GM18951 (cell line): ENCODE measurements around the gene THADA.
"Not testable (repeated sequence)": the region's sequence is repeated elsewhere in the genome, so short reads cannot be mapped to it uniquely, and the experiment has no call there.

Experiments used
- POLR2A ChIP-seq: IDR thresholded peaks from 4 replicates; pipeline ENCODE4 v1.6.1; 2011; ENCODE audit warnings: mild to moderate bottlenecking; ENCODE audit not compliant: insufficient read length, insufficient read depth; ENCODE audit errors: extremely low read depth
- in situ Hi-C: fragments of 300-500 bp; cut with MboI; formaldehyde crosslinking; loops from one replicate; pipeline ENCODE4 v1.12.0; 2022; ENCODE audit warnings: low sequenced_read_pairs, mixed read lengths, inconsistent platforms; ENCODE audit not compliant: unreplicated experiment

THADA gene

DNA sequence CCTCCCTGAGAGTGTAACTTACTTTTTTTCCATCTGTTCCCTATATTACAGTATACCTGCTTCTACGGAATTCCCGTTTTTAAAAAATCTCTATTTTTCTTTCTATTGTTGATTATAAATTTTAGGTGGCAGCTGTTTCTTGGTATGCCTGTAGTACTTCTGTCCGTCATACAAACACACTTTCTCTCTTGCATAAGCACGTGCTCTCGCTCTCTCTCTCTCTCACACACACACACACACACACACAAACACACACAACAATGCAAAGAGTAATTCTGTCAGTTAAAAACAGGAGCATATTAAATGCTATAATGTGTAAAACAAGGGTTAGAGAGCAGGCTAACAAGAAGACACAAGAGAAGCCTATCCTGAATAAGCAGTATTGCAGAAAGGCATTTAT lies 140.5 kb downstream of the THADA start:
- in situ Hi-C loops: no loop called here
- TF ChIP-seq POLR2A: no peak

DNA sequence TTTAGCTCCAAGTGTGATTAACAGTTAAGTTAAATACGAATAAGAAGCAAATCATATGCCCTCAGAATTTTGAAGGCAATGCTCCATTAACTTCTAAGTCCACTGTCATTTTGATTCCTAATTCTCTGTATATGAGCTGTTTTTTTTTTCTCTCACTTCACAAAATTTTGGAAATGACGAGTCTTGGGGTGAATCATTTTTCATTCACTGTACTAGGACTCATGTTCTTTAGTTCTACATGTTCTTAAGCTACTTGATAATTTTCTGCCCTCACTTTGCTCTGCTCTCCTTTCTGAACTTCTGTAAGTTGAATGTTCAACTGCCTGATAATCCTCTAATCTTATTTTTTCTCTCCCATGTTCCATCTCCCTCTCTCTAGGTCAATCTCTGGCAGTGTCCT lies 141.0 kb downstream of the THADA start:
- in situ Hi-C loops: no loop called here
- no peak for TF ChIP-seq POLR2A

DNA sequence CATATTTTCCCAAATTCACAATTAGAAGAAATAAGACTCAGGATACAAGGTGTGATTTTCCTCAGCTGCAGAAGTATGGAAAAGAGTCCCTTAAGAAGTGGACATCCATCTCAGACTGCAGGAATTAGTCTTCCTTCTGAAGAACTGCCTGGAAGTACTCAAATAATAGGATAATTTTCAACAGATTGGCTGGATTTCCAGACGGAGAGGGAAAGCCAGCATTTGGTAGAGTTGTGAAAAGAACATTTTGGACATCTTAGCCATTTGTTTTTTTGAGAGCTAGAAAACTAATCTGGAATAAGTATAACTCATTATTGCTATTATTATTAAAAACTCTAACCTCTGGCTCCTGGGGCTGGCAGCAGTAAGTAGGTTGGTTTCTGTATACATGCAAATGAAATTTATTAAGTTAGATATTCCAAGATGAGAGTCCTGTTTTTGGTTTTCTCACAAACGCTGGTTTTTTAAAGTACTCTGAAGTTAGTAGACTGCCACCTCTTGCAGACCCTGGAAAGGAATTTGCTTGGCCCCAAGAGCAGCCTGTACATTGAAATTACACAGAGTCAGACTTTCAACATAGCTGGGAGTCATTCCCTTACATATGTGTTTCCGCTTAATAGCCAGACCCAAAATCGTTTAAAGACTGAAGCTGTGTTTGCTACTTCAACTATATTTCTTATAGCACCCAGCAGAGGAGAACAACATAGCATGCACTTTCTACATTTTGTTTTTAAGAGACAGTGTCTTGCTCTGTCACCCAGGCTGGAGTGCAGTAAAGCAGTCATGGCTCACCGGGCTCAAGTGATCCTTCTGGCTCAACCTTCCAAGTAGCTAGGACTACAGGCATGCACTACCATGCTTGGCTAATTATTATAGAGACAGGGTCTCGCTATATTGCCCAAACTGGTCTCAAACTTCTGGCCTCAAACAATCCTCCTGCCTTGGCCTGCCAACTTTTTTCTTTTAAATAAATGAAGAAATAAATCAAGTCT lies 142.4 kb downstream of the THADA start:
- no peak for TF ChIP-seq POLR2A
- in situ Hi-C loops: no loop called here

DNA sequence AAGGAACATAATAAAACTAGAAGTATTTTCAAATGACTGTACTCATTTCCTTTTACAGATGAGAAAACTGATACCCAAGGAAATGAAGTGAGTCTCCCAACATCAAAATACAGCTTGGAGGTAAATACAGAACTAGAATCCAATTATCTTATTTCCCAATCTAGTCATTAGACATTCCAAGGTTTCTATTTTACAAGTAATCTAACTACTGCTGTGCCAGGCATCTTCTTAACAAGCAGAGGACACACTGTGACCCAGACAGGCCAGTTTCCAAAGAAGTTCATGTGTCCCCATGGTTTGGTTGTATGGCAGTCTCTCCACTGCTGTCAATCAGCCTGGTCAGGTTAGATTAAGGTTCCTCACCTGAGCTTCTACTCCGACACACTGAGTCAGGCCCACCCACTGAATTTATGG lies 143.5 kb downstream of the THADA start:
- no peak for TF ChIP-seq POLR2A
- in situ Hi-C loops: no loop called here

DNA sequence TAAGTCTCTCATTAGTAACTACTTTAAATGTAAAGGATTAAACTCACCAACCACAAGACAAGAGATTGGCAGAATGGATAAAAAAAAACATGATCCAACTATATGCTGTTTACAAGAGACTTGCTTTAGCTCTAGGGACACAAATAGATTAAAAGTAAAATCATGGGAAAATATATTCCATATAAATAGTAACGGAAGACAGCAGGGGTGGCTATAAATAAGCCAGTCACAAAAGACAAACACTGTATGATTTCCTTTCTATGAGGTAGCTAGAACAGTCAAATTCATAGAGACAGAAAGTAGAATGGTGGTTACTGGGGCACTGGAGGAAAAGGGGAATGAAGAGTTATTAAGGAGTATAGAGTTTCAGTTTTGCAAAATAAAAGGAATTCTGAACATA lies 145.2 kb downstream of the THADA start:
- TF ChIP-seq POLR2A: no peak

DNA sequence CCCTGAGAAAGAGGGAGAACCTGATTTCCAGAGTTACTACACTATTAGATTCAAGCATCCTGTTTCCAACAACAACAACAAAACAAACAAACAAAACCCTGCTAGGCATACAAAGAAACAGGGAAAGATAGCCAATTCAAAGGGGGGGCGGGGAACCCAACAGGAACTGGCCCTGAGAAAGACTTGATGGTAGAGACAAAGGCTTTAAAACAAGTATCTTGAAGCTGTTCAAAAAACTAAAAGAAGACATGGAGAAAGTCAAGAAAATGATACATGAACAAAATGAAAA lies 147.1 kb downstream of the THADA start:
- TF ChIP-seq POLR2A: no peak
- in situ Hi-C loops: no loop called here

More for the DNA sequence above, 145.2 kb downstream of the THADA start:
- in situ Hi-C loops: no loop called here

DNA sequence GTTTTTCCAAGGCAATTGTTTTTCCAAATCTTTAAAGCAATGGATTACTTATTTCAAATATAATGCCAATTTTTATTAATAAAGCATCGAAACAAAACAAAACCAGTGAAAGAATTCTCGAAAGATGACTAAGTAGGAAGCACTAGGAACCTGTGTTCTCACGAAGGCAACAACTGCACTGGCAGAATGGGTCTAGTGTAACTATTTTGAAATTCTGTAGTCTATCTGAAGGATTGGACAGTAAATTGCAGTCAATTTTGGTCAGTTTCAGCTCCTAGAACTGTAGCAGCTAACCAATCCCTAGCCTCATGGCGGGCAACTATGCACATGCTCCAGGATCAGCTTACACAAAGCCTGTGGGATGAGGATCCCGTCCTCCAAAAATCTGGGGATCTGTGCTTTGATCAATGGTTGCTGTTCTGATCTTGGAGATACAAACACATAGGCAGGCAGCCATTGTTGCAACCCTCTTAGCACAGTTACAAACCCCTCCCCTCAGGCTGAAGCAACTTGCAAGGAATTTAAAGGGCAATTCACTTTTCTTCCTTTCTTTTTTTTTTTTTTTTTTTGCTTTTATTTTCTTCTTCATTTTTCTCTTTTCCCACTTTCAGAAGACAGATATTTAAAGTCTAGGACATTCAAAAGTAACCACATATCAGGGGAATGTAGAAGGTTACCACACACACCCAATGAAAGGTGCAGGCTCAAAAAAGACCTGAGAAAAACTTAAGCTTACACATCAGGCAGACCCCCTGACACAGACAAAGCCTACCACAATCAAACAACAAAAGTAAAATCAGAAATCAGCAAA lies 147.6 kb downstream of the THADA start:
- in situ Hi-C loops: no loop called here
- TF ChIP-seq POLR2A: no peak

DNA sequence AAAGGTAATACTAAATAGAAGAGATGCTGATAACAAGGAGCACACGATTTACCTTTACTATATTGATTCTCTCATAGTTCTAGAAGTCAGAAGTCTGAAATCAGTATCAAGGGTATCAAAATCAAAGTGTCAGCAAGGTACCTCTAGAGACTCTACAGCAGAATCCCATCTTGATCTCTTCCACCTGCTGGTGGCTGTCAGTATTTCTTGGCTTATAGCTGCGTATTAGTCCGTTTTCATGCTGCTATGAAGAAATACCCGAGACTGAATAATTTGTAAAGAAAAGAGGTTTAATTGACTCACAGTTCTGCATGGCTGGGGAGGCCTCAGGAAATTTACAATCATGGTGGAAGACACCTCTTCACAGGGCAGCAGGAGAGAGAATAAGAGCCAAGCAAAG lies 149.1 kb downstream of the THADA start:
- in situ Hi-C loops: not testable (repeated sequence)

DNA sequence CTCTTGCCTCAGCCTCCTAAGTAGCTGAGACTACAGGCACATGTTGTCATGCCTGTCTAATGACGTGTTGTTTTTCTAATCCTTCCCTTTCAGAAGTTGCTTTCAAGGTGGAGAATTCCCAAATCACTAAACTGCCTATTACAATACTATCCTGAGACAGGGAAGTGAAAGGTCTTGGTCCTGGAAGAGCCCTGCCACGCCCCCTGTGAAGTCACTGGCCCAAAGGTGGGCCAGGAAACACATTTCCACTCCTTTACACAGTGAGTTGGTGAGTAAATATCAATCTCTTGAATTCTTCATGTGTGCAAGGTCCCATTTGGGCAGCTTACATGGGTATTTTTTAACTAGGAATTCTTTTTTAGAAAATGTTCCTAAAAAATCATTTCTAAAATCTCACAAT lies 150.1 kb downstream of the THADA start:
- in situ Hi-C loops: no loop called here
- no peak for TF ChIP-seq POLR2A

DNA sequence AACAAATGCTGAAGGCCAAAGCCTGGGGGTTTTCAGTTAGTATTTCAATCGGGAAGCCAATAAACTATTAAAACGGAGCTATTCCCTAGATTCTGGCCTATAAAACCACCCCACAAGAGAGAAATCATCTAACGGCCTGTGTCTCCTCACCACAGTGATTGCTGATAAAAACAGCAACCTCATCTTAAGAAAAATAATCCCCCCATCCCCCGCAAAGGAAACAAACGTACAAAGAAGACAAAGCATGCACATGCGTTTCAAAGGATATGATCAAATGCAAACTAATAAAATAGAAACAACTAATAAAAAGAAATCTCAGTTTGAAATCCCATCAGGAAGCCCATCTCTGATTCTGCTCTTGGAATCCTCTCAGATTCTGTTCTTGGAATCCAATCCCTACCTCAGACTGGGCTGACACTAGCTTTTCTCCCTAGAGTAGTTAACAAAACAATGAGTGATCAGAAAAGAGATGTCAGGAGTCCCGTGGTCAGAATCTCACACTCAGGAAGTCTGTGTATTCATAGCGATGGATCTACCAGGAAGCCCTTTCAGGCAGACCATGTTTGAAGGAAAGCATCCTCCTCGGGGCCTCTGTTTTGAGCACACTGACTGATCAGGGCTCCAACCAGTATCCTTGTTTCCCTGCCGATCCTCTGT lies 150.7 kb downstream of the THADA start:
- no peak for TF ChIP-seq POLR2A
- in situ Hi-C loops: no loop called here

DNA sequence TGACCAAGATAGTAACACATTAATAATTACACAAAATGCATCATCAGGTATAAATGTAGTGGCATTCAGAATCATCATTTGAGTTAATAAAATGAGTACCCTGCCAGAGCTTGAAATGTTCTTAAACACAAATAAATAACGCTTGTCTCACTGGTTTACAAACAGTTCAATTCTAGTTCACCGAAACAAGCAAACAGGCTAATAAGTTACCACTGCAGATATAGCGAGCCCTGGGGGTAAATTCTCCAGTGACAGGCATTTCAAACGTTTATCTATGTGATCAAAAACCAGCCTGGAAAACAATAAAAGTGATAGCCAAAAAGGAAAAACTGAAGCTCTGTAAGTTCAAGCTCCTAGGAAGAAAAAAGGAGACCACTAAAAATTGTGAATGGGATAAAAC lies 152.6 kb downstream of the THADA start:
- no peak for TF ChIP-seq POLR2A
- in situ Hi-C loops: no loop called here

DNA sequence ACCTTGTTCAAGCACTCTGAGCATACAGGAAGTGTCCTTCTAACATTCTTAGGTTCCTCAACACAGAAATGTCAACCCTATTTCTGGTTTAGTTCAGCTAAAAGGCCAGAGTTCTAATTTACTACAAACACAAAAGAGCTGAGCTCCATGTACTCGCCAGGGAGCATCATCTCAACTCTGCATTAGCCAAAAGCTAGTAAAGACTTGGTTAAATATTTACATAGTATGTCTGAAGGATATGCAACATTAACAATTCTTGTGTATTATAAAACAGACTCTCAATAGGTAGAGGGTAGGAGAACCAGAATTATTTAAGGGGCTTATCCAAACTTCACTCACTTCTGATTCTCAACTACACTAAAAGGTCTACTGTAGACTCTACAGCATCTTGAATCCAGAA lies 154.6 kb downstream of the THADA start:
- in situ Hi-C loops: no loop called here
- no peak for TF ChIP-seq POLR2A

DNA sequence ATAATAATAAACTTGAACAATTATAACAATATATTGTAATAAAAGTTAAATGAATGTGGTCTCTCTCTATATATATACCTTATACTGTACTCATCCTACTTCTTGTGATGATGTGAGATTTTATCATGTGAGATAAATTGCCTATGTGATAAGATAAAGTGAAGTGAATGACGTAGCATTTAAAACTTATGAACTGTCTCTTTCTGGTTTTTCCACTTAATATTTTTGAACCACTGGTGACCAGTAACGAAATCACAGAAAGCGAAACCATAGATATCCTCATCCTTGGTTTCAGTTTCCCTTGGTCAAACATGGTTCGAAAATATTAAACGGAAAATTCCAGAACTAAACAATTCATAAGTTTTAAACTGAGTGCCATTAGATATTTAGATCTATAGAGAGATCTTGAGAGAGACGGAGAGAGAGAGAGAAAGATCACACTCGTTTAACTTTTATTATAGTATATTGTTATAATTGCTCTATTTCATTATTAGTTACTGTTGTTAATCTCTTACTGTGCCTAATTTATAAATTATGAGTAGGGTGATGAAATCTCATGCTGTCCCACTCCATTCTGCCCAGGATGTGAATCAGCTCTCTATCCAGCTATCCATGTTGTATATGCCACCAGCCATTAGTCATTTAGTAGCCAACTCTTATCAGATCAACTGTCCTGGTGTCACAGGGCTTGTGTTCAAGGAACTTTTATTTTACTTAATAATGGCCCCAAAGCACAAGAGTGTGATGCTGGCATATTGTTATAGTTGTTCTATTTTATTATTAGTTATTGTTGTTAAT lies 156.8 kb downstream of the THADA start:
- in situ Hi-C loops: no loop called here
- TF ChIP-seq POLR2A: no peak

DNA sequence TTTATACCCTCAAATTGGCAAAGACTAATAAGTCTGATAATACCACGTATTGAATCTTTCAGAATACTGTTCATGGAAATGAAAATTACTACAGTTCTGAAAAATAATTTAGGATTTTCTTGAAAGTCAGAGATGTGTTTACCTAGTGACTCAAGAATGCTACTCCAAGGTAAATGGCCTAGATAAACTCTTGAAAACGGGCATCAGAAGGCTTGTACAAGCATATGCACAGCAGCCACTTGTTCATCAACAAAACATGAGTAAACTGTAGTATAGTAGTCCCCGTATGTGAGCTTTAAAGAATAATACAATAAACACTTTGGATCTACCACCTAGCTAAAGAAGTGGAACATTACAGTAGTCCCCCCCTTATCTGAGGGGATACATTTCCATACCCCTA lies 157.5 kb downstream of the THADA start:
- TF ChIP-seq POLR2A: no peak
- in situ Hi-C loops: no loop called here
